ENCODE measurements around the gene ARRB2. TPM values are rescaled to one million over a fixed set of nuclear protein-coding genes. Genes with fewer than 3 reads are reported as not detected.

Gene ARRB2
- total and polyA plus RNA-seq, 2 of the 4 experiments (the other 2 are of a cell fraction), result 3.9 to 10.6 TPM

GRCh38 chr17:4751932-4752331, 41.5 kb downstream of the ARRB2 start:
- TF ChIP-seq CEBPB (IDR thresholded peaks at IDR 0.05; ENCODE audit: low read depth, low read length) (no peak), BHLHE40 (IDR thresholded peaks at IDR 0.05; ENCODE audit: low read depth, low read length) (no peak), MAFK (IDR thresholded peaks at IDR 0.05; ENCODE audit: low read depth, low read length) (no peak), ELK1 (IDR thresholded peaks at IDR 0.05; ENCODE audit: borderline replicate concordance, low read depth, low read length) (no peak), SMC3 (IDR thresholded peaks at IDR 0.05; ENCODE audit: low read depth, low read length) (no peak), RAD21 (IDR thresholded peaks at IDR 0.05; ENCODE audit: low read length) (no peak), CHD1 (IDR thresholded peaks at IDR 0.05; ENCODE audit: low read depth, low read length) (no peak), RFX5 (IDR thresholded peaks at IDR 0.05; ENCODE audit: low read depth, low read length) (no peak), MAZ (IDR thresholded peaks at IDR 0.05; ENCODE audit: borderline replicate concordance, low read depth, low read length) (no peak), NFE2L2 (IDR thresholded peaks at IDR 0.05; ENCODE audit: low read depth, low read length) (no peak), MXI1 (IDR thresholded peaks at IDR 0.05; ENCODE audit: borderline replicate concordance, low read depth, low read length) (no peak), RCOR1 (IDR thresholded peaks at IDR 0.05; ENCODE audit: insufficient replicate concordance, low read length) (no peak), CTCF (conservative IDR thresholded peaks at IDR 0.05; ENCODE audit: low read depth, low read length) (no peak)
- no TSS peak for BruUV-seq (replicated peaks)
- Histone ChIP-seq H3K9ac (ENCODE audit: low read depth, low read length) (no peak overlapping the region), H3K4me3 (ENCODE audit: insufficient read depth, low read depth, low read length) (no peak overlapping the region), H3K4me2 (ENCODE audit: low read depth, low read length) (no peak overlapping the region), H3K27me3 (ENCODE audit: control insufficient read depth, insufficient read depth, low read length) (peaks cover 37% of the 10 kb centered on the region), H2AK5ac (ENCODE audit: low read depth, low read length) (no peak overlapping the region), H3K27ac (ENCODE audit: insufficient read depth, low read length) (no peak overlapping the region), H3K18ac (ENCODE audit: low read depth, low read length) (no peak overlapping the region), H2AK9ac (replicated peaks; ENCODE audit: low read depth, low read length, poor library complexity) (no peak overlapping the region), H3K9me1 (ENCODE audit: insufficient read depth, low read length) (no peaks in the 10 kb centered on the region), H3K56ac (ENCODE audit: extremely low read depth, insufficient read depth, low read length) (no peak overlapping the region), H2BK120ac (ENCODE audit: low read depth, low read length) (no peak overlapping the region), H3K14ac (replicated peaks; ENCODE audit: low read depth, low read length) (no peak overlapping the region), H2BK5ac (ENCODE audit: low read depth, low read length, poor library complexity, severe bottlenecking) (no peak overlapping the region), H3K23ac (ENCODE audit: low read depth, low read length) (no peak overlapping the region), H4K20me1 (ENCODE audit: insufficient read depth, low read length) (no peaks in the 10 kb centered on the region), H4K5ac (ENCODE audit: low read depth, low read length) (no peak overlapping the region), H3K79me1 (ENCODE audit: low read depth in 1 of 2, low read length in 2 of 2) (no peaks in the 10 kb centered on the region), H2BK20ac (ENCODE audit: low read depth, low read length) (no peak overlapping the region), H4K91ac (ENCODE audit: insufficient read depth, low read depth, low read length) (no peak overlapping the region), H3K4me1 (ENCODE audit: control insufficient read depth, insufficient read depth, low read length) (no peaks in the 10 kb centered on the region), H4K8ac (ENCODE audit: low read depth in 2 of 2, low read length in 2 of 2) (no peak overlapping the region), H3K36me3 (ENCODE audit: control insufficient read depth, insufficient read depth, low read length) (no peaks in the 10 kb centered on the region), H3K4ac (ENCODE audit: low read depth, low read length) (no peak overlapping the region), H3K9me3 (ENCODE audit: control insufficient read depth, insufficient read depth, low read length) (no peaks in the 10 kb centered on the region), H2BK15ac (ENCODE audit: low read depth, low read length) (no peak overlapping the region), H2AFZ (replicated peaks; ENCODE audit: low read length, poor library complexity) (no peak overlapping the region)
- WGBS, 2 experiments (ENCODE audit: extremely low coverage in 2 of 2, insufficient read length in 1 of 2), result no CpG with 5 or more reads among the region's 5 CpGs
- ChIA-PET CTCF (no interaction called here), POLR2A (ENCODE audit: unreplicated experiment) (no interaction called here)
- ATAC-seq (ENCODE audit: low read depth) (no peak), DNase-seq (no peak)
- in situ Hi-C loops (cut with MboI; ENCODE audit: low sequenced_read_pairs) (no loop called here), dilution Hi-C loops (cut with HindIII; ENCODE audit: low sequenced_read_pairs, unreplicated experiment) (no loop called here), intact Hi-C loops (cut with micrococcal nuclease) (no loop called here)
